MM.1S (cell line): ENCODE results near the gene MPRIP.

Experiments
- DNase-seq: peaks from one replicate; pipeline ENCODE4 v3.0.0-alpha.2; 2015
- H2AFZ ChIP-seq: fragments of 300-600 bp; sonication (generic); 2 replicates; pipeline ENCODE4 v1.6.0; 2016; ENCODE audit warnings: antibody characterized with exemption, low read length
- H3F3A ChIP-seq: fragments of 300-600 bp; sonication (generic); 2 replicates; pipeline ENCODE4 v1.6.1; 2016; ENCODE audit warnings: mild to moderate bottlenecking, antibody characterized with exemption, low read length, moderate library complexity, mixed read lengths; ENCODE audit not compliant: insufficient read depth
- H3K27ac ChIP-seq: fragments of 300-600 bp; sonication (generic); 2 replicates; pipeline ENCODE4 v1.5.1; 2016; ENCODE audit warnings: mild to moderate bottlenecking, low read length
- H3K27me3 ChIP-seq: fragments of 300-600 bp; sonication (generic); replicated peaks from 2 replicates; pipeline ENCODE4 v1.6.0; 2016; ENCODE audit warnings: low read length; ENCODE audit not compliant: insufficient read depth
- H3K36me3 ChIP-seq: fragments of 300-600 bp; sonication (generic); replicated peaks from 2 replicates; pipeline ENCODE4 v1.6.1; 2016; ENCODE audit warnings: mild to moderate bottlenecking, low read length, mixed read lengths; ENCODE audit not compliant: insufficient read depth
- H3K4me1 ChIP-seq: fragments of 300-600 bp; sonication (generic); 2 replicates; pipeline ENCODE4 v1.6.1; 2016; ENCODE audit warnings: low read length, mixed read lengths
- H3K4me2 ChIP-seq: fragments of 300-600 bp; sonication (generic); 2 replicates; pipeline ENCODE4 v1.6.0; 2016; ENCODE audit warnings: low read depth, low read length
- H3K4me3 ChIP-seq: fragments of 300-600 bp; sonication (generic); 2 replicates; pipeline ENCODE4 v1.5.1; 2016; ENCODE audit warnings: low read length, mixed read lengths
- H3K79me2 ChIP-seq: fragments of 300-600 bp; sonication (generic); 2 replicates; pipeline ENCODE4 v1.6.1; 2016; ENCODE audit warnings: mixed run types, low read length, mixed read lengths
- H3K9ac ChIP-seq: fragments of 300-600 bp; sonication (generic); 2 replicates; pipeline ENCODE4 v1.6.1; 2016; ENCODE audit warnings: low read length, mixed read lengths
- H3K9me2 ChIP-seq: fragments of 300-600 bp; sonication (generic); replicated peaks from 2 replicates; pipeline ENCODE4 v1.6.1; 2016; ENCODE audit warnings: mild to moderate bottlenecking, low read length, mixed read lengths; ENCODE audit not compliant: insufficient read depth
- H3K9me3 ChIP-seq: fragments of 300-600 bp; sonication (generic); replicated peaks from 2 replicates; pipeline ENCODE4 v1.6.1; 2016; ENCODE audit warnings: mild to moderate bottlenecking, low read length, mixed read lengths; ENCODE audit not compliant: insufficient read depth
- H4K20me1 ChIP-seq: fragments of 300-600 bp; sonication (generic); 2 replicates; pipeline ENCODE4 v1.6.1; 2016; ENCODE audit warnings: mild to moderate bottlenecking, low read length, moderate library complexity, mixed read lengths; ENCODE audit not compliant: insufficient read depth
- CTCF ChIP-seq: fragments of 300-600 bp; sonication (generic); IDR thresholded peaks from 2 replicates; pipeline ENCODE4 v1.5.1; 2016; ENCODE audit warnings: antibody characterized with exemption, low read length, mixed read lengths
- EZH2 ChIP-seq: fragments of 300-600 bp; sonication (generic); optimal IDR thresholded peaks from 2 replicates; pipeline ENCODE3; 2017; ENCODE audit warnings: low read depth, mild to moderate bottlenecking, antibody characterized with exemption, low read length, mixed read lengths
- EZH2phosphoT487 ChIP-seq: fragments of 300-600 bp; sonication (generic); IDR thresholded peaks from 2 replicates; pipeline ENCODE4 v1.6.1; 2018; ENCODE audit warnings: antibody characterized with exemption, low read length

MPRIP gene

GRCh38 chr17:17175340-17175739 is 133.1 kb downstream of the MPRIP start:
- Histone ChIP-seq H3F3A (no peaks in the 10 kb centered on the region), H4K20me1 (no peaks in the 10 kb centered on the region), H3K9me3 (no peaks in the 10 kb centered on the region), H2AFZ (no peak overlapping the region), H3K4me2 (no peak overlapping the region), H3K36me3 (peaks cover 5% of the 10 kb centered on the region; the same call in 1 of the 2 replicates), H3K4me1 (no peaks in the 10 kb centered on the region), H3K9me2 (no peaks in the 10 kb centered on the region), H3K79me2 (no peaks in the 10 kb centered on the region), H3K27ac (no peak overlapping the region), H3K27me3 (no peaks in the 10 kb centered on the region), H3K4me3 (no peak overlapping the region), H3K9ac (no peak overlapping the region)
- DNase-seq: no peak
- TF ChIP-seq CTCF (no peak), EZH2 (no peak), EZH2phosphoT487 (no peak)

- H3K9me3 ChIP-seq: no peaks in the 10 kb centered on the region
- no peak for TF ChIP-seq EZH2phosphoT487
- TF ChIP-seq EZH2: no peak
- TF ChIP-seq CTCF: no peak
- no peaks in the 10 kb centered on the region for H3K79me2 ChIP-seq
- no peak overlapping the region for H2AFZ ChIP-seq
- DNase-seq: no peak
- no peak overlapping the region for H3K4me2 ChIP-seq
- H3K4me1 ChIP-seq: no peaks in the 10 kb centered on the region
- no peaks in the 10 kb centered on the region for H3K9me2 ChIP-seq
- H3K27me3 ChIP-seq: no peaks in the 10 kb centered on the region
- no peaks in the 10 kb centered on the region for H3F3A ChIP-seq
- H3K4me3 ChIP-seq: no peak overlapping the region
- no peak overlapping the region for H3K9ac ChIP-seq
- peaks cover 7% of the 10 kb centered on the region; the same call in 1 of the 2 replicates for H3K36me3 ChIP-seq
- H4K20me1 ChIP-seq: no peaks in the 10 kb centered on the region
- H3K27ac ChIP-seq: no peak overlapping the region
These were observed 133.7 kb downstream of the MPRIP start for GRCh38 chr17:17175917-17176316.

GRCh38 chr17:17176341-17176740 is 134.1 kb downstream of the MPRIP start:
- H3K36me3 ChIP-seq: peaks cover 7% of the 10 kb centered on the region; the same call in 1 of the 2 replicates
- H3K4me2 ChIP-seq: no peak overlapping the region
- DNase-seq: no peak

More at GRCh38 chr17:17176341-17176740, 134.1 kb downstream of the MPRIP start:
- no peaks in the 10 kb centered on the region for H4K20me1 ChIP-seq
- H3K9me3 ChIP-seq: no peaks in the 10 kb centered on the region
- no peak overlapping the region for H3K27ac ChIP-seq
- H3K9me2 ChIP-seq: no peaks in the 10 kb centered on the region
- no peaks in the 10 kb centered on the region for H3K27me3 ChIP-seq
- H3K79me2 ChIP-seq: no peaks in the 10 kb centered on the region
- H3F3A ChIP-seq: no peaks in the 10 kb centered on the region
- no peaks in the 10 kb centered on the region for H3K4me1 ChIP-seq
- no peak overlapping the region for H3K4me3 ChIP-seq
- no peak overlapping the region for H3K9ac ChIP-seq
- TF ChIP-seq CTCF: no peak
- TF ChIP-seq EZH2phosphoT487: no peak
- TF ChIP-seq EZH2: no peak
- no peak overlapping the region for H2AFZ ChIP-seq
